Breast epithelium (tissue), 3 donors: Measurements from ENCODE around the gene KRTCAP3.

Experiments
- CTCF ChIP-seq, 3 donors: fragments of 450-650 bp; IDR thresholded peaks; one replicate each; pipeline ENCODE4 v1.5.1; 2016 to 2017; ENCODE audit warnings: antibody characterized with exemption in 3 of 3, mild to moderate bottlenecking in 3 of 3, moderate library complexity in 3 of 3
- POLR2A ChIP-seq: fragments of 450-650 bp; IDR thresholded peaks from one replicate; pipeline ENCODE4 v1.6.1; 2016; ENCODE audit warnings: antibody characterized with exemption, mild to moderate bottlenecking, moderate library complexity
- POLR2AphosphoS5 ChIP-seq, 3 donors: sonication (generic); formaldehyde crosslinking; IDR thresholded peaks; one replicate each; pipeline ENCODE4 v1.6.1; 2017; ENCODE audit warnings: antibody characterized with exemption in 3 of 3

- TF ChIP-seq CTCF (IDR thresholded peaks at IDR 0.05) (no peak), POLR2A (no peak), POLR2AphosphoS5 (IDR thresholded peaks at IDR 0.05) (no peak)
These were observed 14.3 kb upstream of the KRTCAP3 start for GRCh38 chr2:27427863-27428212.
